Activated naive CD4-positive, alpha-beta T cell treated with anti-CD3 and anti-CD28 coated beads for 36 hours (primary cell): ENCODE measurements around the gene AMN1. TPM values are rescaled to one million over a fixed set of nuclear protein-coding genes. Genes with fewer than 3 reads are reported as not detected.
A peak's percentile ranks its signal among the peaks of the same experiment; 100 is the strongest.

Experiments used
- CTCF ChIA-PET: fragments of 350-600 bp; sonication (Branson Sonifier 250); formaldehyde crosslinking; loops from one replicate; lab custom pipeline; 2021; ENCODE audit warnings: antibody characterized with exemption; lab: Charles Lee
- DNase-seq: peaks from one replicate; pipeline ENCODE4 v3.0.0-alpha.2; 2020
- H3K27ac Mint-ChIP-seq: one replicate; pipeline ENCODE4 v1.8.0; 2021; ENCODE audit warnings: mild to moderate bottlenecking, mixed read lengths
- H3K27me3 Mint-ChIP-seq: one replicate; pipeline ENCODE4 v1.8.0; 2021; ENCODE audit warnings: low read depth, mixed read lengths
- H3K36me3 Mint-ChIP-seq: one replicate; pipeline ENCODE4 v1.8.0; 2021; ENCODE audit warnings: low read depth, mixed read lengths
- H3K4me1 Mint-ChIP-seq: one replicate; pipeline ENCODE4 v1.8.0; 2021; ENCODE audit warnings: low read depth, mixed read lengths
- H3K4me3 Mint-ChIP-seq: one replicate; pipeline ENCODE4 v1.8.0; 2021; ENCODE audit warnings: mild to moderate bottlenecking, moderate library complexity, mixed read lengths
- H3K9me3 Mint-ChIP-seq: one replicate; pipeline ENCODE4 v1.8.0; 2021; ENCODE audit warnings: mixed read lengths
- intact Hi-C: fragments of 100-400 bp; cut with micrococcal nuclease; formaldehyde crosslinking; loops from one replicate; pipeline ENCODE4 v1.15.1; 2023
- total RNA-seq, 2 experiments: library from RNA; stranded (reverse); gene quantifications; one replicate each; pipeline ENCODE4 v1.2.3, GENCODE V29; 2021

Gene AMN1
- total RNA-seq, 2 experiments from 2014 or later: 6.6 to 8.0 TPM

GRCh38 chr12:31647086-31647491, 81.7 kb downstream of the AMN1 start:
- no peaks in the 10 kb centered on the region for H3K9me3 Mint-ChIP-seq
- H3K27me3 Mint-ChIP-seq: no peaks in the 10 kb centered on the region
- no peaks in the 10 kb centered on the region for H3K4me1 Mint-ChIP-seq
- no peaks in the 10 kb centered on the region for H3K36me3 Mint-ChIP-seq
- no peak overlapping the region for H3K4me3 Mint-ChIP-seq
- no peak overlapping the region for H3K27ac Mint-ChIP-seq
- CTCF ChIA-PET: interaction anchor here (1.1 to 1.2 kb wide), 2 partner anchors 9 to 11 kb away, joined by 4 to 6 read pairs; no protein-coding TSS in a partner anchor
- intact Hi-C loops: no loop called here
- no peak for DNase-seq

DNA sequence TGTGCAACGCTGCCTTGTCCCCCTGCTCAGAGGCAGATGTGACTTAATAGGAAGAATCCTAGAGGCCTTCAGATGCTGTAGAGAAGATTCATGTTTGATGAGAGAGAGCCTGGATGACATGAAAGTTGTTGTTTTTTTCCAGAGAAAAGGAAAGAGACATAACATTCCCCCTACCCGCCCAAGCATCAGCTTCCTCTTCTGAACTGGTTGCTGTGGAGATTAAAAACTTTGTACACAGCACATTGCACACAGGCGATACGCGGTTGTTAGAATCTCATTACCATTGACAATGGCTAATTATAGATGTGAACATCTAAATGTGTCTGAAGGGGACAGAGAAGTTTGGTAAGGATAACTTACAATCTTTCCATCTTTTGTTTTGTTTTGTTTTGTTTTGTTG, 82.9 kb downstream of the AMN1 start:
- Mint-ChIP-seq H3K27ac (no peak overlapping the region), H3K36me3 (no peaks in the 10 kb centered on the region), H3K4me1 (no peaks in the 10 kb centered on the region), H3K9me3 (no peaks in the 10 kb centered on the region), H3K27me3 (no peaks in the 10 kb centered on the region), H3K4me3 (no peak overlapping the region)
- intact Hi-C loops: no loop called here
- no peak for DNase-seq
- CTCF ChIA-PET: interaction anchor here (0.6 to 1.2 kb wide), 2 partner anchors 10 to 54 kb away, joined by 4 to 5 read pairs; no protein-coding TSS in a partner anchor

DNA sequence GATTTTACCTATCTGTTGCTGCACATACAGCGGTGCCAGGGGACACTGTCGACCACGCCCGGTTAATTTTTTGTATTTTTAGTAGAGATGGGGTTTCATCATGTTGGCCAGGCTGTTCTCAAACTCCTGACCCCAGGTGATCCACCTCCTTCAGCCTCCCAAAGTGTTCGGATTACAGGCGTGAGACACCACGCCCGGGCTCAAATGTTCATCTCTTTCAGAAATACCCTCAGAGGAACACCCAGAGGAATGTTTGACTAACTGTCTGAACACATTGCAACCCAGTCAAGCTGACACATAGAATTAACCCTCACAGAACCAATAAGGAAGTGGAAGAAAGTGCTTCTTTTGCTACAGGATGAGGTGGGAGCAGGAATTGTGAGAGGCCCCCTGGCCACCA, 84.3 kb downstream of the AMN1 start:
- DNase-seq: no peak
- Mint-ChIP-seq H3K27ac (no peak overlapping the region), H3K36me3 (no peaks in the 10 kb centered on the region), H3K27me3 (no peaks in the 10 kb centered on the region), H3K4me3 (no peak overlapping the region), H3K4me1 (no peaks in the 10 kb centered on the region), H3K9me3 (no peaks in the 10 kb centered on the region)
- CTCF ChIA-PET: interaction anchor here (0.6 kb wide), 1 partner anchor 9 kb away, joined by 3 read pairs; no protein-coding TSS in a partner anchor
- intact Hi-C loops: no loop called here

DNA sequence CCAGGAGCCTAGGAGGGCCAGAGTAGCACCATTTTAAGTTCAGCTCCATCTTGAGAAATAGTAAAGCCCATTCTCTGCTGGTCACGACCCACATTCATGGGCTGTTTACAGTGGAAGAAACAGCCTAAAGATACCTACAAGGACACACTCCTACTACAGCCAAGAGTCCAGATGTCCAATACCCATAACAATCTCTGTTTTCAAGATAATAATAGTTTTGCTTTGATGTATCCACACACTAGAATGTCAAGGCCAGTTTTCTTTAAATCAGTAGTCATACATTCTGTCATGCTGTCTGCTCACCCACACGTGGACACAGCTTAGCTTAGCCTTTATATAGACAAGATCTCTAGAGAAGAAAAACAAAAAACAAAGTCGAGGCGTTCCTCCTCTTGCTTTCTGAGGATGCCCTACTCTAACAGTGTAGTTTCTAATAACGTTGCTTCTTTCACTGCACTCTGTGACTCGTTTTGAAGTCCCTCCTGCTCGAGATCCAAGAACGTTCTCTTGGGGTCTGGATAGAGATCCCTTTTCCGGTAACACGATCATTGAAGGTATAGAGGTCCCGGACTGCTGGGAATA, 87.2 kb downstream of the AMN1 start:
- intact Hi-C loops: no loop called here

GRCh38 chr12:31634620-31635019, 94.2 kb downstream of the AMN1 start:
- H3K4me3 Mint-ChIP-seq: no peak overlapping the region
- peaks cover 4% of the 10 kb centered on the region for H3K4me1 Mint-ChIP-seq
- no peaks in the 10 kb centered on the region for H3K27me3 Mint-ChIP-seq
- CTCF ChIA-PET: interaction anchor here (0.6 to 4.1 kb wide), 4 partner anchors 160 to 243 kb away, joined by 3 to 46 read pairs (median 5); no protein-coding TSS in a partner anchor
- no peak overlapping the region for H3K27ac Mint-ChIP-seq
- no peaks in the 10 kb centered on the region for H3K9me3 Mint-ChIP-seq
- H3K36me3 Mint-ChIP-seq: no peaks in the 10 kb centered on the region
- intact Hi-C loops: no loop called here
- DNase-seq: no peak

More for the DNA sequence above, 87.2 kb downstream of the AMN1 start:
- DNase-seq: no peak
- H3K9me3 Mint-ChIP-seq: no peaks in the 10 kb centered on the region
- no peak overlapping the region for H3K27ac Mint-ChIP-seq
- no peaks in the 10 kb centered on the region for H3K27me3 Mint-ChIP-seq
- H3K4me1 Mint-ChIP-seq: peaks cover under 1% of the 10 kb centered on the region
- H3K36me3 Mint-ChIP-seq: no peaks in the 10 kb centered on the region
- CTCF ChIA-PET: no interaction called here
- H3K4me3 Mint-ChIP-seq: no peak overlapping the region

DNA sequence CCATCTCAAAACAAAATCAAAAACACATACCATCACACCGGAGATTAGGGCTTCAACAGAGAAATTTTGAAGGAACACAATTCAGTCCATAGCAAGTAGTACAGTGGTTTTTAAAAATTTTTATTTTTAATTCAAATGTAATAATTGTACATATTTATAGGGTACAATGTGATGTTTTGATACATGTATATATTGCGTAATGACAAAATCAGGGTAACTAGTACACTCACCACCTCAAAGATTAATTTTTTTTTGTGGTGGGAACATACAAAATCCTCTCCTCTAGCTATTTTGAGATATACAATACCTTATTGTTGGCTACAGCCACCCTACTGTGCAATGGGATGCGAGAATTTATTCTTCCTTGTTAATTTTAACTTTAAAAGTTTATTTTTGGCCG, 95.4 kb downstream of the AMN1 start:
- no peaks in the 10 kb centered on the region for H3K27me3 Mint-ChIP-seq
- no peak for DNase-seq
- H3K36me3 Mint-ChIP-seq: no peaks in the 10 kb centered on the region
- intact Hi-C loops: no loop called here
- H3K27ac Mint-ChIP-seq: no peak overlapping the region
- H3K4me3 Mint-ChIP-seq: no peak overlapping the region
- no peaks in the 10 kb centered on the region for H3K9me3 Mint-ChIP-seq
- CTCF ChIA-PET: interaction anchor here (4.1 kb wide), 1 partner anchor 230 kb away, joined by 46 read pairs; no protein-coding TSS in a partner anchor
- H3K4me1 Mint-ChIP-seq: peaks cover 4% of the 10 kb centered on the region

DNA sequence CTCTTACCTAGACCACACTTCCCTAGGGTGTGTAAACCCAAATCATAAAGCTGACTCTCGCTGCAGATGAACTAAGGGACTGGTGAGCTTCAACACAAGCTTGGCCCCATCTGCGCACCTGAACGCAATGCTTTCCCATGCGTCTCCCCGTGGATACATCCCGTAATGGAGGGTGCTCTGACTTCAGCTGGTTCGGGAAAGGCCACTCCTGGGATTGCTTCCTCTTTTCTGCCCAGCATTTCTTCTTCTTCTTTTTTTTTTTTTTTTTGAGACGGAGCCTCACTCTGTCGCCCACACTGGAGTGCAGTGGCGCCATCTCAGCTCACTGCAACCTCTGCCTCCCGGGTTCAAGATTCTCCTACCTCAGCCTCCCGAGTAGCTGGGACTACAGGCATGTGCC, 97.0 kb downstream of the AMN1 start:
- peaks cover 4% of the 10 kb centered on the region for H3K4me1 Mint-ChIP-seq
- no peaks in the 10 kb centered on the region for H3K27me3 Mint-ChIP-seq
- no peak overlapping the region for H3K4me3 Mint-ChIP-seq
- no peak for DNase-seq
- H3K36me3 Mint-ChIP-seq: no peaks in the 10 kb centered on the region
- H3K9me3 Mint-ChIP-seq: no peaks in the 10 kb centered on the region
- CTCF ChIA-PET: no interaction called here
- intact Hi-C loops: no loop called here
- no peak overlapping the region for H3K27ac Mint-ChIP-seq

GRCh38 chr12:31631023-31631724, 97.6 kb downstream of the AMN1 start:
- intact Hi-C loops: no loop called here
- Mint-ChIP-seq H3K4me3 (no peak overlapping the region), H3K27ac (no peak overlapping the region), H3K9me3 (no peaks in the 10 kb centered on the region), H3K36me3 (no peaks in the 10 kb centered on the region), H3K27me3 (no peaks in the 10 kb centered on the region), H3K4me1 (peaks cover under 1% of the 10 kb centered on the region)
- CTCF ChIA-PET: no interaction called here
- no peak for DNase-seq

- no peak overlapping the region for H3K4me3 Mint-ChIP-seq
- CTCF ChIA-PET: interaction anchor here (0.6 kb wide), 1 partner anchor 295 kb away, joined by 3 read pairs; no protein-coding TSS in a partner anchor
- no peaks in the 10 kb centered on the region for H3K9me3 Mint-ChIP-seq
- H3K36me3 Mint-ChIP-seq: no peaks in the 10 kb centered on the region
- H3K4me1 Mint-ChIP-seq: peaks cover 2% of the 10 kb centered on the region
- DNase-seq: no peak
- H3K27me3 Mint-ChIP-seq: no peaks in the 10 kb centered on the region
- intact Hi-C loops: no loop called here
- no peak overlapping the region for H3K27ac Mint-ChIP-seq
Measured at GRCh38 chr12:31629756-31630732, 98.8 kb downstream of the AMN1 start.

DNA sequence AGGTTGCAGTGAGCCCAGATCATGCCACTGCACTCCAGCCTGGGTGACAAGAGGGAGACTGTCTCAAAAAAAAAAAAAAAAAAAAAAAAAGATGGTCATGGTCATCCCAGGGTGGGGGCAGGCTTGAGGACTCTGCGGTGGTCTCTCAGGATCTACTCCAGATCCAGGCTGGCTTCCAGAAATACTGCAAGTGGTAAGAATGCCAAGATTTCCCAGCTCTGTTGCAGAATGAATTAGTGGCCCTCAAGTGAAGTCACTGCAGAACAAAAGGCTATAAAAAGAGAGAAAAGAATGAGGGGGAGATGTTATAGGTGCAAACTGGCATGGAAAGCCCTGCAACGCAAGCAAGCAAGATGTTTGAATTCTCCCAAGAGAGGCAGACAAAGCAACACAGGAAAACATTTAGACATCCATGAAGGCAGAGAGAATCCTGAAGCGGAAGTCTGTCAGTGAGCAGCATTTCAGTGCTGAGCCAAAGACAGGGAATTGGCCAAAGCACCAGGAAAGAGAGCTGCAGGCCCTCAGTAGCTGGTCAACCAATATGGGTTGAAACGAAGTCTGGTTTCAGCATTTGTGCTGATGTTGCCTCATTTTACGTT, 101.3 kb downstream of the AMN1 start:
- H3K27me3 Mint-ChIP-seq: no peaks in the 10 kb centered on the region
- no peaks in the 10 kb centered on the region for H3K36me3 Mint-ChIP-seq
- H3K4me3 Mint-ChIP-seq: no peak overlapping the region
- H3K27ac Mint-ChIP-seq: no peak overlapping the region
- H3K4me1 Mint-ChIP-seq: peaks cover 2% of the 10 kb centered on the region
- no peak for DNase-seq
- intact Hi-C loops: no loop called here
- no peaks in the 10 kb centered on the region for H3K9me3 Mint-ChIP-seq
- CTCF ChIA-PET: no interaction called here

GRCh38 chr12:31626270-31626995, 102.4 kb downstream of the AMN1 start:
- intact Hi-C loops: no loop called here
- H3K4me3 Mint-ChIP-seq: no peak overlapping the region
- no peaks in the 10 kb centered on the region for H3K9me3 Mint-ChIP-seq
- H3K27me3 Mint-ChIP-seq: no peaks in the 10 kb centered on the region
- H3K27ac Mint-ChIP-seq: no peak overlapping the region
- no peaks in the 10 kb centered on the region for H3K36me3 Mint-ChIP-seq
- peak; percentile 9 for DNase-seq
- H3K4me1 Mint-ChIP-seq: peaks cover 2% of the 10 kb centered on the region
- CTCF ChIA-PET: no interaction called here
